ENCODE results near the gene RAB25. TPM values are rescaled to one million over a fixed set of nuclear protein-coding genes. Genes with fewer than 3 reads are reported as not detected.

Gene RAB25
- total and polyA plus RNA-seq, 4 experiments from 2014 or later: 0.53 to 6.6 (median 3.7) TPM

GRCh38 chr1:156082309-156083091 is 21.5 kb downstream of the RAB25 start, which contains the start of gene MEX3A:
Gene MEX3A, minus strand, starts transcription at chr1:156082465. Its CDS starts 467 bp downstream, at chr1:156081998.
- Histone ChIP-seq H3K27ac (ENCODE audit: low read depth, low read length) (peak within 1 kb of the TSS; percentile 43), H3K4me3 (ENCODE audit: low read length in 2 of 2) (peak within 1 kb of the TSS; percentile 68 to 81), H3K4me1 (ENCODE audit: insufficient read depth, low read length) (peaks cover 19% of the 10 kb centered on the region), H3K36me3 (ENCODE audit: insufficient read depth, low read length) (no peaks in the 10 kb centered on the region), H3K9me3 (ENCODE audit: control insufficient read depth in 1 of 2, low read length in 2 of 2) (no peaks in the 10 kb centered on the region), H3K27me3 (ENCODE audit: insufficient read depth, low read length) (peaks cover 10% of the 10 kb centered on the region)
- peaks cover 5 to 15% (median 9%) of the 10 kb centered on the region in 4 donors for H3K4me1 Mint-ChIP-seq
- CTCF ChIA-PET (ENCODE audit: partially characterized antibody): interaction anchor here (0.6 to 3.0 kb wide), 3 partner anchors 47 to 145 kb away, joined by 3 to 16 read pairs (median 8); no protein-coding TSS in a partner anchor
- intact Hi-C loops (cut with micrococcal nuclease): loop anchor here (1.0 to 2.0 kb wide), 2 partner anchors 28 to 130 kb away; partner anchors contain the start of genes LAMTOR2 and PMF1
- POLR2A ChIA-PET (ENCODE audit: partially characterized antibody): interaction anchor here (0.7 to 1.3 kb wide), 2 partner anchors 131 to 200 kb away, joined by 3 to 7 read pairs; partner anchors contain the start of genes PMF1 and SMG5
- H3K27ac Mint-ChIP-seq: peak within 1 kb of the TSS in 3 of 7 donors; percentile 72 to 86 (median 84)
- H3K9me3 Mint-ChIP-seq: no peaks in the 10 kb centered on the region
- DNase-seq: peak; percentile 51 to 61 (median 58)
- H3K4me3 Mint-ChIP-seq: peak within 1 kb of the TSS; percentile 83 to 88 (median 86)
- peaks cover 10 to 20% of the 10 kb centered on the region in 2 donors for H3K27me3 Mint-ChIP-seq
- H3K36me3 Mint-ChIP-seq: no peaks in the 10 kb centered on the region

GRCh38 chr1:156083800-156084790 is 23.1 kb downstream of the RAB25 start:
- POLR2A ChIA-PET (ENCODE audit: partially characterized antibody): interaction anchor here (1.3 kb wide), 1 partner anchor 199 kb away, joined by 7 read pairs; the partner anchor contains the start of gene SMG5
- CTCF ChIA-PET (ENCODE audit: partially characterized antibody): interaction anchor here (0.5 to 3.0 kb wide), 5 partner anchors 12 to 1037 kb away, joined by 3 to 16 read pairs (median 4); no protein-coding TSS in a partner anchor
- H3K4me1 Mint-ChIP-seq: peaks cover 5 to 12% (median 8%) of the 10 kb centered on the region in 4 donors
- intact Hi-C loops (cut with micrococcal nuclease): loop anchor here (2.0 kb wide), 1 partner anchor 129 kb away; the partner anchor contains the start of gene PMF1
- Histone ChIP-seq H3K4me3 (ENCODE audit: low read length in 2 of 2) (no peak overlapping the region), H3K27ac (ENCODE audit: low read depth, low read length) (no peak overlapping the region), H3K9me3 (ENCODE audit: control insufficient read depth in 1 of 2, low read length in 2 of 2) (no peaks in the 10 kb centered on the region), H3K36me3 (ENCODE audit: insufficient read depth, low read length) (no peaks in the 10 kb centered on the region), H3K27me3 (ENCODE audit: insufficient read depth, low read length) (peaks cover 10% of the 10 kb centered on the region), H3K4me1 (ENCODE audit: insufficient read depth, low read length) (peaks cover 19% of the 10 kb centered on the region)
- H3K4me3 Mint-ChIP-seq: peak overlapping the region; percentile 21 to 88 (median 80)
- H3K27ac Mint-ChIP-seq: peak overlapping the region in 1 of 7 donors; percentile 43
- H3K36me3 Mint-ChIP-seq: no peaks in the 10 kb centered on the region
- H3K9me3 Mint-ChIP-seq: no peaks in the 10 kb centered on the region
- DNase-seq: no peak
- H3K27me3 Mint-ChIP-seq: peaks cover 10 to 18% of the 10 kb centered on the region in 2 donors

- H3K27ac Mint-ChIP-seq: no peak overlapping the region
- H3K36me3 ChIP-seq (ENCODE audit: insufficient read depth, low read length): no peaks in the 10 kb centered on the region
- peaks cover 14 to 16% of the 10 kb centered on the region in 2 donors for H3K27me3 Mint-ChIP-seq
- ChIA-PET CTCF (ENCODE audit: partially characterized antibody) (interaction anchor here (0.7 kb wide), 1 partner anchor 45 kb away, joined by 3 read pairs; no protein-coding TSS in a partner anchor), POLR2A (ENCODE audit: partially characterized antibody) (no interaction called here)
- peaks cover 10% of the 10 kb centered on the region for H3K27me3 ChIP-seq (ENCODE audit: insufficient read depth, low read length)
- DNase-seq: no peak
- no peak overlapping the region for H3K4me3 ChIP-seq (ENCODE audit: low read length in 2 of 2)
- H3K9me3 Mint-ChIP-seq: no peaks in the 10 kb centered on the region
- H3K4me1 ChIP-seq (ENCODE audit: insufficient read depth, low read length): peaks cover 17% of the 10 kb centered on the region
- no peaks in the 10 kb centered on the region for H3K36me3 Mint-ChIP-seq
- H3K4me1 Mint-ChIP-seq: peaks cover 11 to 22% (median 16%) of the 10 kb centered on the region in 4 donors
- intact Hi-C loops (cut with micrococcal nuclease): no loop called here
- H3K4me3 Mint-ChIP-seq: peak overlapping the region in 1 of 8 donors; percentile 64
- no peak overlapping the region for H3K27ac ChIP-seq (ENCODE audit: low read depth, low read length)
- no peaks in the 10 kb centered on the region for H3K9me3 ChIP-seq (ENCODE audit: control insufficient read depth in 1 of 2, low read length in 2 of 2)
Measured at GRCh38 chr1:156086256-156086662, 25.3 kb downstream of the RAB25 start.

GRCh38 chr1:156089704-156090103 is 28.7 kb downstream of the RAB25 start:
- POLR2A ChIA-PET (ENCODE audit: partially characterized antibody): interaction anchor here (1.4 to 19.7 kb wide), 2 partner anchors 32 to 136 kb away, joined by 3 to 527 read pairs; partner anchors contain the start of gene LMNA

GRCh38 chr1:156090138-156090839 is 29.3 kb downstream of the RAB25 start:
- CTCF ChIA-PET (ENCODE audit: partially characterized antibody): interaction anchor here (0.8 to 18.7 kb wide), 19 partner anchors 9 to 227 kb away, joined by 3 to 716 read pairs (median 4); partner anchors contain the start of gene PMF1
- H3K27ac Mint-ChIP-seq: peak overlapping the region in 3 of 7 donors; percentile 11 to 73 (median 62)
- H3K27me3 Mint-ChIP-seq: peaks cover 6 to 8% of the 10 kb centered on the region in 2 donors

More at GRCh38 chr1:156089704-156090103, 28.7 kb downstream of the RAB25 start:
- H3K27me3 ChIP-seq (ENCODE audit: insufficient read depth, low read length): no peaks in the 10 kb centered on the region
- Mint-ChIP-seq H3K27me3 (peaks cover 6 to 9% of the 10 kb centered on the region in 2 donors), H3K4me1 (peaks cover 6 to 14% (median 7%) of the 10 kb centered on the region in 4 donors), H3K36me3 (no peaks in the 10 kb centered on the region), H3K27ac (no peak overlapping the region), H3K4me3 (no peak overlapping the region), H3K9me3 (no peaks in the 10 kb centered on the region)
- H3K4me3 ChIP-seq (ENCODE audit: low read length in 2 of 2): no peak overlapping the region
- H3K27ac ChIP-seq (ENCODE audit: low read depth, low read length): no peak overlapping the region
- H3K9me3 ChIP-seq (ENCODE audit: control insufficient read depth in 1 of 2, low read length in 2 of 2): no peaks in the 10 kb centered on the region
- CTCF ChIA-PET (ENCODE audit: partially characterized antibody): interaction anchor here (1.1 to 18.7 kb wide), 12 partner anchors 10 to 135 kb away, joined by 3 to 716 read pairs (median 5); partner anchors contain the start of gene PMF1
- DNase-seq: no peak
- no peaks in the 10 kb centered on the region for H3K36me3 ChIP-seq (ENCODE audit: insufficient read depth, low read length)
- no peaks in the 10 kb centered on the region for H3K4me1 ChIP-seq (ENCODE audit: insufficient read depth, low read length)
- intact Hi-C loops (cut with micrococcal nuclease): loop anchor here (1.0 to 10.0 kb wide), 4 partner anchors 41 to 415 kb away; partner anchors contain the start of gene MEF2D

More at GRCh38 chr1:156090138-156090839, 29.3 kb downstream of the RAB25 start:
- H3K4me3 Mint-ChIP-seq: peak overlapping the region in 1 of 8 donors; percentile 16
- peaks cover 6 to 14% (median 8%) of the 10 kb centered on the region in 4 donors for H3K4me1 Mint-ChIP-seq
- no peaks in the 10 kb centered on the region for H3K36me3 Mint-ChIP-seq
- H3K27me3 ChIP-seq (ENCODE audit: insufficient read depth, low read length): no peaks in the 10 kb centered on the region
- H3K36me3 ChIP-seq (ENCODE audit: insufficient read depth, low read length): no peaks in the 10 kb centered on the region
- H3K4me3 ChIP-seq (ENCODE audit: low read length in 2 of 2): no peak overlapping the region
- no peak overlapping the region for H3K27ac ChIP-seq (ENCODE audit: low read depth, low read length)
- intact Hi-C loops (cut with micrococcal nuclease): loop anchor here (1.0 to 10.0 kb wide), 4 partner anchors 40 to 415 kb away; partner anchors contain the start of gene MEF2D
- H3K4me1 ChIP-seq (ENCODE audit: insufficient read depth, low read length): peaks cover under 1% of the 10 kb centered on the region
- H3K9me3 ChIP-seq (ENCODE audit: control insufficient read depth in 1 of 2, low read length in 2 of 2): no peaks in the 10 kb centered on the region
- H3K9me3 Mint-ChIP-seq: no peaks in the 10 kb centered on the region
- DNase-seq: no peak
- POLR2A ChIA-PET (ENCODE audit: partially characterized antibody): interaction anchor here (1.4 to 19.7 kb wide), 2 partner anchors 32 to 135 kb away, joined by 3 to 527 read pairs; partner anchors contain the start of gene LMNA
